ENCODE data around the gene CMTM2.

Gene CMTM2

GRCh38 chr16:66635406-66635805, 56.1 kb downstream of the CMTM2 start:
- no peak overlapping the region for H3K27ac ChIP-seq

GRCh38 chr16:66636199-66636598, 56.9 kb downstream of the CMTM2 start:
- no peak for DNase-seq (ENCODE audit: low spot score)
- no peak overlapping the region for H3K4me3 ChIP-seq
- TF ChIP-seq, protein P1, sequence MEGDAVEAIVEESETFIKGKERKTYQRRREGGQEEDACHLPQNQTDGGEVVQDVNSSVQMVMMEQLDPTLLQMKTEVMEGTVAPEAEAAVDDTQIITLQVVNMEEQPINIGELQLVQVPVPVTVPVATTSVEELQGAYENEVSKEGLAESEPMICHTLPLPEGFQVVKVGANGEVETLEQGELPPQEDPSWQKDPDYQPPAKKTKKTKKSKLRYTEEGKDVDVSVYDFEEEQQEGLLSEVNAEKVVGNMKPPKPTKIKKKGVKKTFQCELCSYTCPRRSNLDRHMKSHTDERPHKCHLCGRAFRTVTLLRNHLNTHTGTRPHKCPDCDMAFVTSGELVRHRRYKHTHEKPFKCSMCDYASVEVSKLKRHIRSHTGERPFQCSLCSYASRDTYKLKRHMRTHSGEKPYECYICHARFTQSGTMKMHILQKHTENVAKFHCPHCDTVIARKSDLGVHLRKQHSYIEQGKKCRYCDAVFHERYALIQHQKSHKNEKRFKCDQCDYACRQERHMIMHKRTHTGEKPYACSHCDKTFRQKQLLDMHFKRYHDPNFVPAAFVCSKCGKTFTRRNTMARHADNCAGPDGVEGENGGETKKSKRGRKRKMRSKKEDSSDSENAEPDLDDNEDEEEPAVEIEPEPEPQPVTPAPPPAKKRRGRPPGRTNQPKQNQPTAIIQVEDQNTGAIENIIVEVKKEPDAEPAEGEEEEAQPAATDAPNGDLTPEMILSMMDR (IDR thresholded peaks at IDR 0.05): no peak
- H3K27ac ChIP-seq: no peak overlapping the region

More at GRCh38 chr16:66635406-66635805, 56.1 kb downstream of the CMTM2 start:
- no peak for DNase-seq (ENCODE audit: low spot score)
- H3K4me3 ChIP-seq: no peak overlapping the region
- TF ChIP-seq, protein P1 (IDR thresholded peaks at IDR 0.05): no peak

- H3K27ac ChIP-seq: no peak overlapping the region
- DNase-seq (ENCODE audit: low spot score): no peak
- TF ChIP-seq, protein P1 (IDR thresholded peaks at IDR 0.05): no peak
- H3K4me3 ChIP-seq: no peak overlapping the region
Observed at GRCh38 chr16:66637806-66638205, 58.5 kb downstream of the CMTM2 start.
